8988T (cell line): ENCODE results near the gene STAT6.

Experiments used
- DNase-seq: peaks from one replicate; pipeline ENCODE4 v3.0.0; 2011

STAT6 gene, protein sequence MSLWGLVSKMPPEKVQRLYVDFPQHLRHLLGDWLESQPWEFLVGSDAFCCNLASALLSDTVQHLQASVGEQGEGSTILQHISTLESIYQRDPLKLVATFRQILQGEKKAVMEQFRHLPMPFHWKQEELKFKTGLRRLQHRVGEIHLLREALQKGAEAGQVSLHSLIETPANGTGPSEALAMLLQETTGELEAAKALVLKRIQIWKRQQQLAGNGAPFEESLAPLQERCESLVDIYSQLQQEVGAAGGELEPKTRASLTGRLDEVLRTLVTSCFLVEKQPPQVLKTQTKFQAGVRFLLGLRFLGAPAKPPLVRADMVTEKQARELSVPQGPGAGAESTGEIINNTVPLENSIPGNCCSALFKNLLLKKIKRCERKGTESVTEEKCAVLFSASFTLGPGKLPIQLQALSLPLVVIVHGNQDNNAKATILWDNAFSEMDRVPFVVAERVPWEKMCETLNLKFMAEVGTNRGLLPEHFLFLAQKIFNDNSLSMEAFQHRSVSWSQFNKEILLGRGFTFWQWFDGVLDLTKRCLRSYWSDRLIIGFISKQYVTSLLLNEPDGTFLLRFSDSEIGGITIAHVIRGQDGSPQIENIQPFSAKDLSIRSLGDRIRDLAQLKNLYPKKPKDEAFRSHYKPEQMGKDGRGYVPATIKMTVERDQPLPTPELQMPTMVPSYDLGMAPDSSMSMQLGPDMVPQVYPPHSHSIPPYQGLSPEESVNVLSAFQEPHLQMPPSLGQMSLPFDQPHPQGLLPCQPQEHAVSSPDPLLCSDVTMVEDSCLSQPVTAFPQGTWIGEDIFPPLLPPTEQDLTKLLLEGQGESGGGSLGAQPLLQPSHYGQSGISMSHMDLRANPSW

DNA sequence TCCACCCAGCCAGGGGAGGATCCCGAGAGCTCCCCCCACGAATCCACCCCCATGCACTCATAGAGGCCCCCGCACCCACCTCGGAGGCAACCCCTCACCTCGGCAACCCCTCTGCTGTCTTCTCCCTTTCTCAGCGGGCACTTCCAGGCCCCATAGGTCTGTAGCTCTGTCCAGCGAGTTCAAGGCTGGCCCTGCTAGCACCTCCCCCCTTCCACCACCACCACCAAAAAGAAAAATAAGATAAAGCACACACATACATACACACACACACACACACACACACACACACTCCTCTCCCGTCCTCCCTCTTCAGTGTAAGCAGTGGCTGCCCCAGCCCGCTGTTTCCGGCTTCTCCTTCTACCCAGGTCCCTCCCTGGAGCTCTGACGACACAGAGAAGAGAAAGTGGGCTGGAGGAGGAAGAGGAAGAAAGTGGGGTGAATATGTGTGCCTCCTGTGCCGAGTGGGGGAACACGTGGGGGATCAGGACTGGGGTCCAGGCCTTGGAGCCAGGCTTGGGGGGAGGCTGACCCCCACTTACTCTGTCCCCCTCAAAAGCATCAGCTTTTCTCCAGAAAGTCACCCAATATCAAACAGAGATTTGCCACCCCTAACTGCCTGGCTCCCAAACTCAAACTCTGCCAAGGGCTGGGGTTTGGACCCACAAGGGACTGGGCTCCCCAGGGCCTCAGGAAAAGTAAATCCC is at the start of gene STAT6:
STAT6 (minus strand) TSS at position 332 of the 704 bp plus-strand sequence. CDS start 3,084 bp downstream, outside the sequence.
- peak; percentile 24 for DNase-seq

DNA sequence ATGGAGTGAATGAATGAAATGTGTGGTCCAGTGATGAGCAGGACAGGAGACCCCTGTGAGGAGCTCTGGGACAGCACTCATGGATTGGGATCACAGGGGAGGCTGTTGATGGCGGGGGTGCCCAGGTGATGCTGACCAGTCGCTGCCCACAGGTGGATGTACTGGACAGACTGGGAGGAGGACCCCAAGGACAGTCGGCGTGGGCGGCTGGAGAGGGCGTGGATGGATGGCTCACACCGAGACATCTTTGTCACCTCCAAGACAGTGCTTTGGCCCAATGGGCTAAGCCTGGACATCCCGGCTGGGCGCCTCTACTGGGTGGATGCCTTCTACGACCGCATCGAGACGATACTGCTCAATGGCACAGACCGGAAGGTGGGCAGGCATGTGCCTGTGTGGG is 49.6 kb upstream of the STAT6 start:
- no peak for DNase-seq

DNA sequence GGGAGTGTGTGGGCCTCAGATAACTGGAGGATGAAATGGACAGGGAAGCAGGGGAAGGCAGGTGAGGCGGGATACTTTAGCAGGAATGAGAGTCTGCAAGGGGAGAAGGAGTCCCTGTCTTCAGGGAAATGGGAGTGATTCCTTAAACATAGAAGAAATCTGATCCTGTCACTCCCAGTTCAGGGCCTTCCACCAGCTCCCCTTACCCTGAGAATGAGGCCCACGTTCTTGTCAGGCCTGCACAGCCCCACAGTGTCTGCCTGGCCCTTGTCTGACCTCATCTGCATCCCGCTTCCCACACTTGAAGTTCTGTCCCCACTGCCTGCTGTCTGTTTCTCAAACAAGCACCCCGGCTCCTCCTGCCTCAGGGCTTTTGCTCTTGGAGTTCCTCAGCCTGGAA is 48.9 kb upstream of the STAT6 start:
- no peak for DNase-seq

DNA sequence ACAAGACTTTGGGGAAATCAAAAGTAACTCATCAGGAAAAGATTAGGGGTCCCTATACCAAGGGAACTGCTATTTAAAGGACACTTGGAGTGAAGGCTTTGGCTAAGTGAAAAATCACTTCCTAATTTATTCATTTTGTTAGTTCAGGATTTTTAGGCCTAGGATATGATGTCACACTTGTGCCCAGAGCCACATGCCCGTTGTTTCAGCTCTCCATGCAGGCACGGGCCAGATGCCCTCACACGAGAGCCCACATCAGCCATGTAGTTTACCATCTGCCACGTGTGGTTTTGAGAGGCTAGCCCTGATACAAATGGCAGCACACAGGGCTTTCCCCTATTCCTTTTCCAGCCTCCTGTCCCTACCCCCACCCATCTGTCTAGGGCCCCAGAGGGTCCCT is 48.1 kb upstream of the STAT6 start:
- no peak for DNase-seq

DNA sequence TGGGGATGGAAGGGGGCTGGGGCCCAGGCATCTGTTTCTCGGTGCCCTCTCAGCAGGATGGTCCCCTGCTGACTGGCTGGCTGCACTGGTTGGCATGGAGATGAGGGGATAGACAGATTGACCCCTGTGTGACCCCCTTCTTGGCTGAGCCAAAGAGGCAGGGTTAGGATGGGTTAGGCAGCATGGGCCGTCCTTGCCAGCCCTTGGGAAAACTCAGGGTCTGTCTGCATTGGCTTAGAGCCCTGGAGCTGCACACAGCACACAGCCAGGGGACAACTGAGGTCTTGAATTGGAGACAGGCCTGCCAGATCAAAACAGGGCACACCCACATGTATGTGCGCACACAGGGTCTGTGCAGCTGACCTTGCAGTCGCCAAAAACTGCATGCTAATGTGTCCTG is 47.5 kb upstream of the STAT6 start:
- no peak for DNase-seq

DNA sequence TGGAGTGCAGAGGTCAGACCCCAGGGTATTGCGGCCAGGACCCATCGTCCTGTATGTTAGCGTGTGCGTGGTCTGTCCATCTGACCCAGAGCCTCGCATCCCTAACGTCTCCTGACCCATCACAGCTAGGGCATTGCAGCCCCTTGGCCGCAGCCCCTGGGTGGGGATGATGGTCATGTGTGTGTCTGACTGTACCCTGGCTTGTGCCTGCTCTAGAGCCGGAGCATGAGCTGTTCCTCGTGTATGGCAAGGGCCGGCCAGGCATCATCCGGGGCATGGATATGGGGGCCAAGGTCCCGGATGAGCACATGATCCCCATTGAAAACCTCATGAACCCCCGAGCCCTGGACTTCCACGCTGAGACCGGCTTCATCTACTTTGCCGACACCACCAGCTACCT is 47.0 kb upstream of the STAT6 start:
- DNase-seq = no peak

DNA sequence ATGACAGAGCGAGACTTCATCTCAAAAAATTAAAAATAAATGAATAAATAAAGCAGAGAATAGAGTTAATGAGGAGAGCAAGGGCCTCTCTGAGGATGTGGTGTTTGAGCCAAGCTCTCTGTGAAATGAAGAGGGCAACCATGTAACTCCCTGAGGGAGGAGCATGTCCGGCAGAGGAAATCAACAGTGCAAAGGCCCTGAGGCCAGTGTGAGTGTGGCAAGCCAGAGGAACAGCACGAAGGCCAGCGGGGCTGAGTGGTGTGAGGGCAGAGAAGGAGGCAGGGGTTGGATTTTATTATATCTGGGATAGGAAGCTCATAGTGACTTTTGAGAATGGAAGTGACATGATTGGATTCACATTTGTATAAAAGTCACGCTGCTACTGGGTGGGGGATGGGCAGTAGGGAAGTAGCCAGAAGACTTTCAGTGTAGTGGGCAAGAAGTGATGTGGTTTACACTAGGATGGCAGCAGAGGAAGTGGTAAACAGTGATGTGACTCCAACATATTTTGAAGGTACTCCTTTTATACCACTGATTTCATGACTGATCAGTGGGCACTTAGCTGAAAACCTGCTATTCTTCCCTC is 46.5 kb upstream of the STAT6 start:
- no peak for DNase-seq

DNA sequence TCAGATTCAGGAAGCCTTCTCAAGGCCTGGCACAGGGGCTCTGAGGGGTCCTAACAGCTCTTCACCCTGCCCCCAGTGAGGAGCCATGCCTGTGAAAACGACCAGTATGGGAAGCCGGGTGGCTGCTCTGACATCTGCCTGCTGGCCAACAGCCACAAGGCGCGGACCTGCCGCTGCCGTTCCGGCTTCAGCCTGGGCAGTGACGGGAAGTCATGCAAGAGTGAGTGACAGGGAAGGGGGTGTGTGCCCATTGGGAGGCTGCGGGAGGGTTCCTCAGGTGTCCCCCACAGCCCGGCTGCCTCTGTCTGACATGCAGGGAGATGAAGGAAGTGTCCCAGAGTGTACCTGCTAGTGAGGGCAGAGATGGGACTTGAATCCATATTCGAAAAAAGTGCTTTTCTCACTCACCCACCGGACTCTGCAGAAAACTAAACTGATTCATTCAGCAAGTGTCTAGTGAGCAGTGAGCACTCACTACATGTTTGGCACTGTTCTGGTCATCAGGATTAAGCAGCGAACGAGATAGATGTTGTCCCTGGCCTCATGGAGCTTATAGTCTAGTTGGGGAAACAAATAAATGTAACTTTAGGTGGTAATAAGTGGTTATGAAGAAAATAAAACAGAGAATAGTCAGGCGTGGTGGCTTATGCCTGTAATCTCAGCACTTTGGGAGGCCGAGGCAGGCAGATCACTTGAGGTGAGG is 45.7 kb upstream of the STAT6 start:
- DNase-seq = no peak

DNA sequence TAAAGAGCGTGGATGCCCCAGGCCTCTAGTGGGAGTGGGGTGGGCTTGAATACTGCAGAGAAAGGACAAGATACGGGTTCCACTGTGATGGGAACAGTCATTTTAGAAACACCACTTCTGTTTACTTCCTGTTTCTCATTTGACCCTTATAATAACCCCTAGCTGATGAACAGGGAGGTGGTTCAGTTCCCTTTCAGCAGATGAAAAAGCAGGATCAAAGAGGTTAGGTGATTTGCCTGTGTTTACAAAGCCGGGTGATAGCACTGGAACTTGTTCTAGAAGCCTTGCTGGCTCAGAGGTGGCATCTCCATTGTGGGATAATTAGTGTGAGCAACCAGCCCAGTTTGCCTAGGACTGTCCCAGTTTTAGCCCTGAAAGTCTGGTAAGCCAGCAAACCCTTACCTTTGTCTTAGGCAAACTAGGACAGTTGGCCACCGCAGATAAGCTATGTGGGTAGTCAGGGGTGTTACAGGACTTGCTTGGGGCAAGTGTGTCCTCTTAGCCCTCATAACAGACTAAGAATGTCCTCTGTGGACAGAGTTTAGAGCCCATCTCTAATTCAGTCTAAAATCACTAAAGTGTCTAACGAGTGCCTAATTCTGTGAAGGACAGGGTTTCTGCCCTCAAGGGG is 43.8 kb upstream of the STAT6 start:
- no peak for DNase-seq

DNA sequence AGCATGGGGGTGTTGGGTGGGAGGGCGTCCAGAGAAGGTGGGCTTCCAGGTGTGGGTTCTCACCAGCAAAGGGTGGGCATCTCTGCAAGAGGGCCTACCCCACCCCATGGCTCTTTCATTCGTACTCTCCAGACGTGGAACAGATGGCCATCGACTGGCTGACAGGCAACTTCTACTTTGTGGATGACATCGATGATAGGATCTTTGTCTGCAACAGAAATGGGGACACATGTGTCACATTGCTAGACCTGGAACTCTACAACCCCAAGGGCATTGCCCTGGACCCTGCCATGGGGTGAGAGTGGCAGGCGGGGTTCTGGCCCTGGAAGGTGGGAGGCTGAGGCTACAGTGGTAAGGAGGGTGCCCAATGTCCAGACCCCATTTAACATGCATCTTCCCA is 42.9 kb upstream of the STAT6 start:
- no peak for DNase-seq

DNA sequence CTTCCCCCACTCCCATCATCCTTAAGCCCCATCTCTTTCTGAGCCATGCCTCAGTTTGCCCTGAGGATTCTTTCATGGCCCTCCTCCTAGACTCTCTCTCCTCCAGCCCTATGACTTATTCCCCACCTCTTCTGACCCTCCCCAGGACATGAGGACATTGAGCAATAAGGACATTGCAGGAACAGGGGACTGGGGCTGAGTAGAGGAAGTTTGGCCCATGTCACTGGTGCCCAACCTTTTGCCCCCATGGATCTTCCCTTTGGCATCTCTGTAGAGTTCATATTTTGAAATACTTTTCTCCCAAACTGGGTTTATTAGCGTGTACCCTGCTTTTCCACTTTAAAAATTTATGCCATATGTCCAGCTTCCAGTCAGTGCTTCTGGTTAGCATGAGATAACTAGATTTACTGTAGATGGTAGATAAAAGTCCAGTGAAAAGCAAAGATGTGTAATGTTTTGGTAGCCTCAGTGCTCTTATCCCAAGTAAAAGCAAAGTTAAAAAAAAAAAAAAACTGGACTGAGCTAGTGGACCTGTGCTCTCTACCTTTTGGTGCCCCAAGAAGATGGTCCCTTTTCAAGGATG is 42.3 kb upstream of the STAT6 start:
- no peak for DNase-seq

DNA sequence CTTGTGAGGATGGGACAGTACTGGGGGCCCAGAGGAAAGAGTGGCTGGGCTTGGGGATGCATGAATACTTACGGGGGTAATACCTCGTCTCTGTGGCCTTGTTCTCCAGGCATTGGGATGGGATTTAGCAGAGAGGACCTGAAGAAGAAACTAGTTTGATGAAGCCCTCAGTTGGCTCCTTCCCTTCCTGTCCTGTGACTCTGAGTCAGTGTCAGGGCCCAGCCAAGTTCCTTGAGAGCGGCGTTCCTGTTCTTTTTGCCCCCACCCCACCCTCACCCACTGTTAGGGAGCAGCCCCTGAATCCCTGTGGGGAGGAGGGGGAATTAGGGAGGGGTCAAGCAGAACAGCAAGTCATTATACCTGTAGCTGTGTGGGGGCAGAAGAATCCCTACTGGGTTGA is 41.5 kb upstream of the STAT6 start:
- DNase-seq = no peak

DNA sequence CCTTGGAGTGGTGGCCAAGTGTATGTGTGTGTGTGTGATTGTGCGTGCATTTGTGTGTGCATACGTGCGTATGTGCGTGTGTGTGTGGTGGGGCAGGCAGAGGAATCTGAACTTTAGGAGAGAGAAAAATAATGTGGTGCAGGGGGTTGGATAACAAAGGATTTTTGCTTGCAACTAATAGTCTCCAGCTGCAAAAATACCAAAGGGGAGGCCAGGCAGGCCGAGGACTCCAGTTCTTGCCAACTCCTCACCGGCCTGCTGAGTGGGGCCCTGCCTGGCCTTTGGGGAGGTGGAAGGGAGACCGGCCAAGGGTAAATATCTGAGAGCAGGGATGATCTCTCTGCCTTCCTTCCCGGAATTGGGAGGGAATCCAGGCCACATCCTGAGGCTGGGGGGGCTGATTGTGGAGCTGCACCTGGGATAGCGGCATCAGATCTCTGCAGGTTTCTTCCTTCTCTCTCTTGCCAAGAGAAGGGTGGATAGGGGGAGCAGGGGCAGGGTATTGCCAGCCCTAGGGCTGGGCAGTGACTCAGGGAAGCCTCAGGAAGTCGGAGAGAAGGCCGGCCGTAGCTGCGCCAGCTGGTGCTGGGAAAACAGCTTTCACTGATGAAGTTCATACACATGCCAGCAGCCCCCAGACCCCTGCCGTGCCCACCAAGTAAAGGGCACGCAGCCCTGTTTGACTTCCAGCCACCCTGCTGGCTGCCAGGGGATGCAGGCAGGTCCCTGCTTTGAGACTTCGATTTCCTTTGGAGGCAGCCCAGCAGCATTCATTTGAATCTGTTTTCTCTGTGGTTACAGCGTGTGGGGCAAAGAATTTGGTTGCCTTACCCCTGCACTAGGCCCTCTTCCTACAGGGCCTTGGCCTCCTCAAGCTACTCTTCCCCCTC is 40.8 kb upstream of the STAT6 start:
- no peak for DNase-seq

DNA sequence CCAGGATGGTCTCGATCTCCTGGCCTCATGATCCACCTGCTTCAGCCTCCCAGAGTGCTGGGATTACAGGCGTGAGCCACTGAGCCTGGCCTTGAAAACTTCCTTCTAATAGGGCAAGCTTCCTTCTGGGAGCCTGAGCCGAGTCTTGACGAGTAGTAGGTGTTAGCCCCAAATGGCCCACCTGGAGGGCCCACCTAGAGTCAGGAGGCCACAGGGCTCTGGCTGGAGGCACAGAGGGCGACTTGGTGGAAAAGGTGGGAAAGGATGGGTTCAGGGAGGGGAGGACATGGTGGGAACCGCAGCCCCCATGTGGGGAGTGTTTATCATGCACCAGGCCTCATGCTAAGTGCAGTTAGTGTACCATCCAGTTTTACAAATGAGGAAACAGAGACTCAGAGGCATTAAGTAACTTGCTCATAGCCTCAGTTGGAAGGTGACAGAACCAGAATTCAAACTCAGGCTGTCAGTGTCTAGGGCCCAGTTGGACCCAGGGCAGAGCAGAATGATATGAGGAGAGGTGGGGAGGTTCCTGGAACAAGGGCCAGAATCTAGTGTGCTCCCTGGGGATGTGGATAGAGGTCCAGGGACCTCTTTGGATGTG is 39.3 kb upstream of the STAT6 start:
- no peak for DNase-seq

DNA sequence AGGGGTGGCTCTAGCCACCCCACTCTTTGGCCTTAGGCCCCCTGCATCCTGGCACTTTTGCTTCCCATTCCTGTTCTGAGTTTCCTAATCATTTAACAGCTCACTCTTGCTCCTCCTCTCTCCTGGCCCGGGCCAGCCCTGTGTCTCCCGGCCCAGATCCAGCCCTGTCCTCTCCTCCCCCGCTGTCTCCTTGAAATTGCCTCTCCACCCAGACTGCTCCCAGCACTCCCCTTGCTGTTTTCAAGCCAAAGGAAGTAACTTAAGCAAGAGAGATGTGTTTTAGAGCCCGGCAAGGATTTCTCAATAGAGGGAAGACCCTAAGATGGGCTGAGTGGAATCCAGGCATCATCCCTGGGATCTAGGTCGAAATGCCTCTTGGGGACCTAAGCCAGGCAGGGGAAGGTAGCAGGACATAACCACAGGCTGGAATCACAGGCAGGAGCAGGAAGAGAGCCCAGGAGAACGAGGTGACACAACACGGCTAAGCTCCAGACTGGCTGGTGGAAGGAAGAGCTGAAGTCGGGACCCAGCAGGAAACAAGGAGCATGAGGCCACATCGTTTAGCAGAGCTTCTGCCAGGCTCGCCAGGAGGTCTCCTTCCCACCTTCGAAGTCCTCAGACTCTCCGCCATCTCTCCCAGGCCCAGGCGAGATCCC is 38.2 kb upstream of the STAT6 start:
- no peak for DNase-seq

DNA sequence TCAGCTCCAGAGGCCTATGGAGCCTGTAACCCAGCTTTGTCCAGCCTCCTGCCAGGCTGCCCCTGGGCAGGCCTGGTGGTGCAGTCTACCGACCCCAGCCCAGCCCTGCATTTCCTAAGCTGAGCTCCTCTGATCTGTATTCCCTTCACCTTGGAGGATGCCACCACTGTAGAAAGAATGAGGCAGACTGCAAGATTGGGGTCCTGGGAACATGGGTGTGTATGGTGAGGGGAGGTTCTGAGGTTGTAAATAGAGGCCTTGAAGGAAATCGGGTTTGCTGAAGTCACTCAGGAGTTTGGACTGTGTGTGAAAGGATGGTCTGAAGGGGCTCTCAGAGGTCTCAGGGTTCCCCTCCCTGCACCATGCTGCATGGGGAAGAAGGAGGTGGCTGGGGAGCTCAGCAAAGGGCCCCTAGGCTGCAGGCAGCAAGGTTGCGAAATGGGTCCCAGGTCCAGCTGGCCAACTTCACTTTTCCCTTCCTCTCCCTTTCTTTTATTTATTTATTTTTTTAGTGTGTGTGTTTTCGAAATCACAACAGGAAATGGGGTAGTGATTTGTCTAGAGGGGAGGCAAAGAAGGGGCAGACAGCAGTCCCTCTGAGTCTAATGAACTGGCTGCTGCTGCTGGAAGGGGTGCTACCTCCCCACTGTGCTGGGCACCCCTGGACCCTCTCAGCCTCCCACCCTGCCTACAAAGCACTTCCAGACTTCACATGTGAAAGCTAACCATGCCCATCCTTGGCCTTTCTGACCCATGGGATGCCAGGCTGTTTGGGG is 37.5 kb upstream of the STAT6 start:
- DNase-seq = no peak

DNA sequence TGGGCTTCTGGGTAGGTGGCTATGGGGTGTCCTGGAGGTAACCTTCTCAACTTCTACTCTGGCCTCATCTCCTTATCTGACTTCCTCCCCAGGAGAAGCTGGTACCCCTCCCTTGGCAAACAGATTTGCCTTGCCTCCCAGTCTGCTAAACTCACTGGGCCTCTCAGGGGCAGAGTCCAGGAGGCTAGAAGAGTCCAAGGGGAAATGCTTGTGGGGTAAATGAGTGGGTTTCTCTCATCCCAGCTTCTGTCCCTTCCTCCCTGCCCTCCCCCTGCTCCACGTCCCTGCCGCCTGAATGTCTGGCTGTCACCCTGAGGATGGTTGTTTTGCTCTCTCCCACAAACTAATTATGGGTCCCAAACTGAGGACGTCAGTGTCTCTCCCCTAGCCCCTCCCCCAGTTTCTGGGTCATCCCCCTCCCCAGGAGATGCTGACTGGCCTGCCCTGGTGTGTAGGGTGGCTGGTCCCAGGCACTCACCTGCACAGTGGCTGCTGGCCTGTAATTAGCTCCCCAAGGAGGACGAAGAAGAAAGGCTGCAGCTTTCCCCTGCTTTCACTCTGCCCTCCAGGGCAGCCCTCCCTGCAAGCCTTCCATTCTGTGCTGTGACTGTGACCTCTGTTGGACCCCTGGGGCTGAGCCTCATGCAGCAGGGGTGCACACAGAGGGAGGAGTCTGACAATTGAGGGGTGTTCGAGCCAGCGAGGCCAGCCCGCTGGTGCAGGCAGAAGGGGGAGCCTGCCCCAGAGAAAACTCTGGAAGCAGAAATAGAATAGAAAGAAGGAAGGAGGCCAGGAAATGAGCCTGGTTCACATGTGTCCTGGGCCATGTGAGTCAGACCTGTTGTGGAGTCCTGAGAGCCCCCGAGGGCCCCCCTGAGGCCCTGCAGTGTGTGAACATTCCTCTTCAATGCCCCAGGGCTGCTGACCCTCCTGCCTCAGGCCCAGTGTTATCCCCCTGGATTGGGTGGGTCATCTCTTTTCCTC is 36.1 kb upstream of the STAT6 start, which contains the start of gene LRP1-AS:
LRP1-AS (minus strand) TSS at position 659 of the 984 bp plus-strand sequence.
- no peak for DNase-seq
